ACC112 (cell line): ENCODE data around the gene FZD7.

Experiments used
- H2AFZ ChIP-seq: fragments of 200-600 bp; sonication (generic); one replicate; pipeline ENCODE4 v1.6.0; 2017; ENCODE audit warnings: antibody characterized with exemption, low read length; ENCODE audit not compliant: unreplicated experiment
- H3K27ac ChIP-seq: fragments of 200-600 bp; sonication (generic); 2 replicates; pipeline ENCODE4 v1.5.1; 2014; ENCODE audit warnings: low read depth, mild to moderate bottlenecking, antibody characterized with exemption, low read length, moderate library complexity
- H3K27me3 ChIP-seq: fragments of 200-600 bp; sonication (generic); 2 replicates; pipeline ENCODE4 v1.6.1; 2014; ENCODE audit warnings: mild to moderate bottlenecking, antibody characterized with exemption, low read length, moderate library complexity, mixed read lengths; ENCODE audit not compliant: insufficient read depth
- H3K36me3 ChIP-seq: fragments of 200-600 bp; sonication (generic); 2 replicates; pipeline ENCODE4 v1.6.1; 2016; ENCODE audit warnings: mild to moderate bottlenecking, antibody characterized with exemption, low read length, moderate library complexity, mixed read lengths; ENCODE audit not compliant: insufficient read depth
- H3K4me1 ChIP-seq: fragments of 200-600 bp; sonication (generic); one replicate; pipeline ENCODE4 v1.6.1; 2016; ENCODE audit warnings: low read length, mixed read lengths; ENCODE audit not compliant: insufficient read depth, unreplicated experiment, control insufficient read depth
- H3K4me3 ChIP-seq: fragments of 200-600 bp; sonication (generic); 2 replicates; pipeline ENCODE4 v1.5.1; 2014; ENCODE audit warnings: mild to moderate bottlenecking, low read depth, low read length
- H3K79me2 ChIP-seq: fragments of 200-600 bp; sonication (generic); one replicate; pipeline ENCODE4 v1.6.0; 2016; ENCODE audit warnings: low read length; ENCODE audit not compliant: control insufficient read depth, unreplicated experiment, insufficient read depth

The FZD7 gene

GRCh38 chr2:202067589-202067988 is 33.9 kb downstream of the FZD7 start:
- no peak overlapping the region for H3K27ac ChIP-seq
- H2AFZ ChIP-seq: no peak overlapping the region
- H3K4me3 ChIP-seq: no peak overlapping the region
- peaks cover 11% of the 10 kb centered on the region for H3K4me1 ChIP-seq
- no peaks in the 10 kb centered on the region for H3K27me3 ChIP-seq
- H3K79me2 ChIP-seq: no peaks in the 10 kb centered on the region
- H3K36me3 ChIP-seq: no peaks in the 10 kb centered on the region

DNA sequence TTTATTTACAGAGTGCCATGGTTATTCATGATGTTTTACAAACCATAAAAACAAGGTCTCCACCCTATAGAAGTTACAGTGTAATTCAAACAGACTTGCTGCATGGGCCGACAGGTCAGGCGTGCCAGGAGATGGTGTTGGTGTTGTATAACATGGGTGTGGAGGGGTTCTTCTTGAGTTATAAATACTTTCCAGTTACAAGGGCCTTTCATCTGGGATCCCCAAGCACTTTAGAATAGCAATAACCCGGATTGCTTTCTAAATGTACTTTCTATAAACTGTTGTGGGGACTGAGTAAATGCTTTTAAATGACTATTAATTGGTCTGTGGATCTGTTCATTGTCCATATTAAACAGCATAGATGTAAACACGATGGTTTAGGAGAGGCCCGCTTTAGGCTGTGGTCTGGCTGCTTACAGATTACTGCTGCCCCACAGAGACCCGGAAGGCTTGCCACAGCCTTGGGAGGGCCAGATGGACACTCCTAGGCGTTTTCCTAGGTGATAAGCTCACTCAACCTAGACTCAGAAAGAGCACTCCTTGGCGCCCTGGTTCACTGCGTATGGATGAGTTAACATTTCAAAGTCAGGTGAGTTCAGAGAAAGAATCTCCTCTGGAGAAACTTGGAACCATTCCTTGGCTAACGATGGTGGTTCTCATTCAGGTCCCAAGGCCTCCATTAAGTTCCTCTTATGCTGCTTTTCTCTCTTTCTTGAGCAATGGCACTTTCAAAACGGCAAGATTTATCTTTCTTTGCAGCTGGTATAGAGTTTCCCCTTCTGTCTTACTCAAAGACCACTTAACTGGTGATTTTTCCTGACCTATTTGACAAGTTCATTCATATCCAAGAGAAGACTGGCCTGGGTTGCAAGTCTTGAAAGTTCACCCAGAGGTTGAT is 35.8 kb downstream of the FZD7 start:
- Histone ChIP-seq H3K4me3 (no peak overlapping the region), H3K36me3 (no peaks in the 10 kb centered on the region), H2AFZ (no peak overlapping the region), H3K79me2 (no peaks in the 10 kb centered on the region), H3K27ac (no peak overlapping the region), H3K4me1 (peaks cover 5% of the 10 kb centered on the region), H3K27me3 (no peaks in the 10 kb centered on the region)

GRCh38 chr2:202071107-202071506 is 37.5 kb downstream of the FZD7 start:
- H3K36me3 ChIP-seq: no peaks in the 10 kb centered on the region
- no peak overlapping the region for H3K4me3 ChIP-seq
- no peak overlapping the region for H2AFZ ChIP-seq
- H3K79me2 ChIP-seq: no peaks in the 10 kb centered on the region
- no peak overlapping the region for H3K27ac ChIP-seq
- H3K27me3 ChIP-seq: no peaks in the 10 kb centered on the region
- H3K4me1 ChIP-seq: no peaks in the 10 kb centered on the region

DNA sequence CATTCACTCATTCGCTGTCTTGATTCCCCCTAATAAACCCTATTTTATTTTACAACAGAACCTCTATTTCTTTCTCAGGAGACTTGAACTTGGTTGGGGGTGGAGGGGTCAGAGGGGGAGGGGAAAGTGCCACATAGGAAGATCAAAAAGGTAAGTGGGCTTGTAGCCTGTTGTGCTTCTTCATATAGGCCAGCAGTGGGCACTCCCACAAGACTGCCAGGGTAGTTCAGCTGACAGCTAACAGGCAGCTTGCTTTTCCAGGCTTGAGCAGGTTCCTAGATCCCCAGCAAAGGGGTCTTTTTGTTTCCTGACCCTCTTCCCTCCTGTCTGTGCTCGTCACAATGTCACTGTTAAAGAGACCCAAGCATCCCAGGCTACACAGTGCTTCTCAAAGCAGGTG is 38.6 kb downstream of the FZD7 start:
- no peaks in the 10 kb centered on the region for H3K4me1 ChIP-seq
- H3K36me3 ChIP-seq: no peaks in the 10 kb centered on the region
- H3K27ac ChIP-seq: no peak overlapping the region
- no peak overlapping the region for H2AFZ ChIP-seq
- no peak overlapping the region for H3K4me3 ChIP-seq
- no peaks in the 10 kb centered on the region for H3K27me3 ChIP-seq
- no peaks in the 10 kb centered on the region for H3K79me2 ChIP-seq

DNA sequence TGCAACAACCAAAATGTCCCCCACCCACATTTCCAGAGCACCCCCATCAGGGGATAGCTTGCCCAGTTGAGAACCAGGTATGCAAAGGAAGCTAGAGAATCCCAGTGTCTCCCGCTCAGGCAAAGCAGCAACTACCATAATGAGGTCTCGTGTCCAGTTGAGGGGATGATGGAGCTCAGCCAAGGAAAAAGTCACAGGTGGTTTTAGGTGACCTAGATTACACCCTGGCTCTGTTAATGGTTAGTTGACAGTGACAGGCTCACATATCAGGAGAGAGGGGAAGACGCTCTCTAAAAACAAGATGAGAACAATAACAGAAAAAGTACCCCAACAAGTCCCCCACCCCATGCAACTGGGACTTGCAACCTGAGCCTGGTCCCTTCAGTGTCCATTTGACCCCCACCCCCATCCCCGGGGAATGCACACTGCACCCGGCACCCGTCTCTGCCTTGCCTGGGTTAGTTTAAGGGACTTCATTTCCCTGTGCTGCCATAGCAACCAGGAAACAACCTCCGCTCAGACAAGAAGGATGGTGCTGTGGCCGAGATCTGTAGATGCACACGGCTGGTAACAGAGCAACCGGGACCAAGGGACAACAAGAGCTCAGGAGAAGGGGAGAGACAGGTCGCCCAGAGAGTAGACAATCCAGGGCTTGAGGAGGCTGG is 39.2 kb downstream of the FZD7 start, which contains the start of gene KIAA2012:
KIAA2012 (plus strand) TSS at position 519 of the 665 bp plus-strand sequence. CDS start 373 bp downstream, outside the sequence.
- no peaks in the 10 kb centered on the region for H3K36me3 ChIP-seq
- H3K4me3 ChIP-seq: no peak within 1 kb of the TSS
- H2AFZ ChIP-seq: no peak within 1 kb of the TSS
- H3K27me3 ChIP-seq: no peaks in the 10 kb centered on the region
- no peaks in the 10 kb centered on the region for H3K79me2 ChIP-seq
- no peak within 1 kb of the TSS for H3K27ac ChIP-seq
- no peaks in the 10 kb centered on the region for H3K4me1 ChIP-seq

DNA sequence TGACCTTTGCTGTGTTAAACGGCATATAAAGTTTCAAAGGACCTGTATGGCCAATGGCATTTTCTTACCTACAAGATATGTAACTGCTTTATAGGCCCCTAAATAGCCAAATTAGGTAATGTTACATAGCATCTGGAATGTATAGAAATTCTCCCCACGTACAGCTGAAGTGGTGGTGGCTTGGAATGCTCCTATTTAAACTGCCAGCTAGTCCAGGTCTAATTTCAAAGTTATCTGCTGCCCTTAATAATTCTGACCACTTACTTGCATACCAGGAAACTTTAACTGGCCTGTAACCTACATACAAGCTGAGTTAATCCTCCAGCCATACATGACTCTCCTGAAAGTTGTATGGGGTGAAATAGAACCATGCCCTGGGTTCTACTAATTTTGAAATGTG is 40.7 kb downstream of the FZD7 start:
- Histone ChIP-seq H3K4me1 (no peaks in the 10 kb centered on the region), H3K27ac (no peak overlapping the region), H3K36me3 (no peaks in the 10 kb centered on the region), H3K4me3 (no peak overlapping the region), H3K79me2 (no peaks in the 10 kb centered on the region), H3K27me3 (no peaks in the 10 kb centered on the region), H2AFZ (no peak overlapping the region)

- Histone ChIP-seq H3K36me3 (no peaks in the 10 kb centered on the region), H3K27me3 (no peaks in the 10 kb centered on the region; the same call in 1 of the 2 replicates), H3K4me3 (no peak overlapping the region), H3K4me1 (no peaks in the 10 kb centered on the region), H3K27ac (no peak overlapping the region), H3K79me2 (no peaks in the 10 kb centered on the region), H2AFZ (no peak overlapping the region)
These were observed 45.7 kb downstream of the FZD7 start for GRCh38 chr2:202079310-202079709.

GRCh38 chr2:202084265-202084664 is 50.6 kb downstream of the FZD7 start:
- Histone ChIP-seq H3K4me3 (no peak overlapping the region), H2AFZ (no peak overlapping the region)

More at GRCh38 chr2:202084265-202084664, 50.6 kb downstream of the FZD7 start:
- Histone ChIP-seq H3K36me3 (no peaks in the 10 kb centered on the region), H3K79me2 (no peaks in the 10 kb centered on the region), H3K27me3 (peaks cover 5% of the 10 kb centered on the region; the same call in 1 of the 2 replicates), H3K4me1 (no peaks in the 10 kb centered on the region), H3K27ac (no peak overlapping the region)
